Prostate gland (tissue), 2 donors: ENCODE data around the gene ROGDI. TPM values are rescaled to one million over a fixed set of nuclear protein-coding genes. Genes with fewer than 3 reads are reported as not detected.

Source experiments
- DNase-seq: peaks from one replicate; pipeline ENCODE4 v3.0.0-alpha.2; 2019; ENCODE audit warnings: low spot score
- H3K27ac ChIP-seq, 2 donors: fragments of 200-600 bp; sonication (generic); 2 replicates each; pipeline ENCODE4 v1.5.1; 2017 to 2019
- H3K27me3 ChIP-seq: fragments of 200-600 bp; sonication (generic); replicated peaks from 2 replicates; pipeline ENCODE4 v1.5.1; 2019; ENCODE audit not compliant: insufficient read depth
- H3K36me3 ChIP-seq, 2 donors: fragments of 200-600 bp; sonication (generic); 1 replicate in 1 of 2; 2 replicates in 1 of 2; pipeline versions ENCODE4 v1.5.1 to v1.8.1; 2017 to 2019
- H3K4me1 ChIP-seq: fragments of 200-600 bp; sonication (generic); replicated peaks from 2 replicates; pipeline ENCODE4 v1.5.1; 2019
- H3K4me3 ChIP-seq, 2 donors: fragments of 200-600 bp; sonication (generic); 2 replicates each; pipeline ENCODE4 v1.5.1; 2017 to 2019
- H3K9me3 ChIP-seq: fragments of 200-600 bp; sonication (generic); 2 replicates; pipeline ENCODE4 v1.5.1; 2017
- CTCF ChIP-seq, 4 experiments: fragments of 200-600 bp in 2 of 4; fragments of 450-650 bp in 2 of 4; sonication (generic) in 2 of 4; IDR thresholded peaks; 1 replicate in 3 of 4; 2 replicates in 1 of 4; pipeline ENCODE4 v1.5.1; 2016 to 2019; ENCODE audit warnings: antibody characterized with exemption in 4 of 4, mild to moderate bottlenecking in 2 of 4, moderate library complexity in 2 of 4
- POLR2A ChIP-seq: fragments of 450-650 bp; IDR thresholded peaks from one replicate; pipeline ENCODE4 v1.6.1; 2016; ENCODE audit warnings: antibody characterized with exemption, mild to moderate bottlenecking
- POLR2AphosphoS5 ChIP-seq: sonication (generic); formaldehyde crosslinking; IDR thresholded peaks from one replicate; pipeline ENCODE4 v1.6.1; 2017; ENCODE audit warnings: antibody characterized with exemption
- WGBS: methylation state at CpG from one replicate; pipeline ENCODE4 v1.1.5; 2018; 5-methylcytosine and 5-hydroxymethylcytosine counted together
- intact Hi-C: fragments of 100-400 bp; cut with DNase I; formaldehyde crosslinking; loops from one replicate; pipeline ENCODE4 v1.14.2; 2022
- total RNA-seq, 2 donors: library from RNA; depleted of rRNA; stranded (reverse); fragments of >200 nt; gene quantifications; one replicate each; pipeline ENCODE4 v1.1.0, GENCODE V29; 2016

Gene ROGDI
- total RNA-seq, 2 donors from 2014 or later, result 37.5 to 46.9 TPM

- WGBS, result 87% methylated on average over 8 of the region's 16 CpGs
These were observed 4.0 kb downstream of the ROGDI start for GRCh38 chr16:4798456-4798855.

GRCh38 chr16:4797805-4798252 lies 4.6 kb downstream of the ROGDI start:
- DNase-seq, result no peak
- H3K9me3 ChIP-seq, result no peaks in the 10 kb centered on the region
- no peak overlapping the region for H3K27ac ChIP-seq
- 94% methylated on average over 22 of the region's 22 CpGs for WGBS
- no peaks in the 10 kb centered on the region for H3K27me3 ChIP-seq
- H3K4me3 ChIP-seq, result no peak overlapping the region
- peaks cover 8% of the 10 kb centered on the region for H3K4me1 ChIP-seq
- intact Hi-C loops, result no loop called here
- H3K36me3 ChIP-seq, result no peaks in the 10 kb centered on the region
- TF ChIP-seq POLR2AphosphoS5 (no peak), POLR2A (no peak), CTCF (IDR thresholded peaks at IDR 0.05) (no peak)

More at GRCh38 chr16:4798456-4798855, 4.0 kb downstream of the ROGDI start:
- no peak overlapping the region for H3K4me3 ChIP-seq
- no peaks in the 10 kb centered on the region for H3K27me3 ChIP-seq
- peaks cover 11% of the 10 kb centered on the region for H3K4me1 ChIP-seq
- no peaks in the 10 kb centered on the region for H3K9me3 ChIP-seq
- no peaks in the 10 kb centered on the region for H3K36me3 ChIP-seq
- no peak overlapping the region for H3K27ac ChIP-seq
- DNase-seq, result no peak
- intact Hi-C loops, result no loop called here
- TF ChIP-seq CTCF (IDR thresholded peaks at IDR 0.05) (no peak), POLR2A (no peak), POLR2AphosphoS5 (no peak)

- no peaks in the 10 kb centered on the region for H3K27me3 ChIP-seq
- WGBS, result 87% methylated on average over 21 of the region's 21 CpGs
- intact Hi-C loops, result no loop called here
- no peak for DNase-seq
- no peaks in the 10 kb centered on the region for H3K9me3 ChIP-seq
- no peaks in the 10 kb centered on the region for H3K36me3 ChIP-seq
- peaks cover 8% of the 10 kb centered on the region for H3K4me1 ChIP-seq
- TF ChIP-seq CTCF (IDR thresholded peaks at IDR 0.05), result no peak
- no peak for TF ChIP-seq POLR2A
- no peak for TF ChIP-seq POLR2AphosphoS5
- H3K27ac ChIP-seq, result no peak overlapping the region
- no peak overlapping the region for H3K4me3 ChIP-seq
These were observed 5.2 kb downstream of the ROGDI start for GRCh38 chr16:4796982-4797804.

- Histone ChIP-seq H3K9me3 (no peaks in the 10 kb centered on the region), H3K36me3 (no peaks in the 10 kb centered on the region), H3K27ac (no peak overlapping the region), H3K27me3 (no peaks in the 10 kb centered on the region), H3K4me3 (no peak overlapping the region), H3K4me1 (no peaks in the 10 kb centered on the region)
- intact Hi-C loops, result no loop called here
- 92% methylated on average over 25 of the region's 30 CpGs for WGBS
- TF ChIP-seq CTCF (IDR thresholded peaks at IDR 0.05) (no peak), POLR2AphosphoS5 (no peak), POLR2A (no peak)
- DNase-seq, result no peak
These were observed 6.4 kb downstream of the ROGDI start for GRCh38 chr16:4795828-4796572.
